Spinal cord (tissue), 10 donors: ENCODE data around the gene CSNK1A1. TPM values are rescaled to one million over a fixed set of nuclear protein-coding genes. Genes with fewer than 3 reads are reported as not detected.

Experiments used
- DNase-seq, 6 donors: peaks; one replicate each; pipeline versions ENCODE4 v3.0.0 to v3.0.0-alpha.2; 2013 to 2015; ENCODE audit warnings: low spot score in 6 of 6, low read depth in 4 of 6
- H3K27ac ChIP-seq: one replicate; pipeline ENCODE4 v1.5.1; 2013; ENCODE audit warnings: low read depth, low read length, control low read depth
- H3K27me3 ChIP-seq: one replicate; pipeline ENCODE4 v1.6.1; 2013; ENCODE audit warnings: low read length; ENCODE audit not compliant: control insufficient read depth, insufficient read depth
- H3K36me3 ChIP-seq: one replicate; pipeline ENCODE4 v1.6.1; 2013; ENCODE audit warnings: low read length; ENCODE audit not compliant: control insufficient read depth, insufficient read depth
- H3K4me1 ChIP-seq: one replicate; pipeline ENCODE4 v1.6.1; 2013; ENCODE audit warnings: low read length; ENCODE audit not compliant: control insufficient read depth, insufficient read depth
- H3K4me3 ChIP-seq: one replicate; pipeline ENCODE4 v1.5.1; 2013; ENCODE audit warnings: low read depth, low read length, control low read depth
- H3K9me3 ChIP-seq: one replicate; pipeline ENCODE4 v1.6.1; 2013; ENCODE audit warnings: low read length; ENCODE audit not compliant: control insufficient read depth, insufficient read depth
- WGBS: methylation state at CpG from one replicate; pipeline ENCODE4 v1.1.5; 2013; ENCODE audit warnings: missing lambda C conversion rate; ENCODE audit not compliant: insufficient coverage; 5-methylcytosine and 5-hydroxymethylcytosine counted together
- polyA plus RNA-seq, 2 donors: library from polyadenylated mRNA; unstranded; fragments of 120-200 nt; gene quantifications; one replicate each; pipeline ENCODE4 v1.2.1, GENCODE V29; 2013; ENCODE audit not compliant: insufficient read length in 2 of 2
- total RNA-seq, 2 donors: library from RNA; depleted of rRNA in 1 of 2; stranded (reverse); fragments of 120-200 nt in 1 of 2; fragments of >200 nt in 1 of 2; gene quantifications; one replicate each; pipeline versions ENCODE4 v1.2.3 to v1.2.4, GENCODE V29; 2013 to 2014
- donor health status: healthy.

Gene CSNK1A1
- total and polyA plus RNA-seq, 4 donors, result 145 to 310 (median 226) TPM

DNA sequence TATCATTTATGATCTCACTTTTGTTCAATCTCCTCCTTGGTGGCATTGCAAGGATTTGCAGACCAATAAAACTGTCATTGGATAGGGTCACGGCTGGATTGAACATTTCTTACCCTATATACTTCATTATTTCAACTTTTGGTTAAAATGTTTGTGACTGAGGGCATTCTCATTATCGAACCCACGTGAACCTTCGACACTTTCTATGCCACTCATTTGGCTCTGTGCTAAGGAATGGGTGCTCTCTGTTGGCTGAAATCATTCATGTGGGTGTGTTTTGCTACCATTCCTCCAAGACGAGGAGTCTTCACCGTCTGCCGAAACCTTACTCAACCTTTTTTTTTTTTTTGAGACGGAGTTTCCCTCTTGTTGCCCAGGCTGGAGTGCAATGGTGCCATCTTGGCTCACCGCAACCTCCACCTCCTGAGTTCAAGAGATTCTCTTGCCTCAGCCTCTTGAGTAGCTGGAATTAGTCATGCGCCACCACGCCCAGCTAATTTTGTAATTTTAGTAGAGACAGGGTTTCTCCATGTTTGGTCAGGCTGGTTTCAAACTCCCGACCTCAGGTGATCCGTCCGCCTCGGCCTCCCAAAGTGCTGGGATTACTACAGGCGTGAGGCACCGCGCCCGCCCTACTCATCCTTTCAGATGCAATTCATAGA lies 62.5 kb downstream of the CSNK1A1 start:
- Histone ChIP-seq H3K4me3 (no peak overlapping the region), H3K36me3 (no peaks in the 10 kb centered on the region), H3K27ac (no peak overlapping the region), H3K9me3 (no peaks in the 10 kb centered on the region), H3K4me1 (peaks cover 2% of the 10 kb centered on the region), H3K27me3 (no peaks in the 10 kb centered on the region)
- DNase-seq, result no peak
- WGBS, result 88% methylated on average over 11 of the region's 19 CpGs

DNA sequence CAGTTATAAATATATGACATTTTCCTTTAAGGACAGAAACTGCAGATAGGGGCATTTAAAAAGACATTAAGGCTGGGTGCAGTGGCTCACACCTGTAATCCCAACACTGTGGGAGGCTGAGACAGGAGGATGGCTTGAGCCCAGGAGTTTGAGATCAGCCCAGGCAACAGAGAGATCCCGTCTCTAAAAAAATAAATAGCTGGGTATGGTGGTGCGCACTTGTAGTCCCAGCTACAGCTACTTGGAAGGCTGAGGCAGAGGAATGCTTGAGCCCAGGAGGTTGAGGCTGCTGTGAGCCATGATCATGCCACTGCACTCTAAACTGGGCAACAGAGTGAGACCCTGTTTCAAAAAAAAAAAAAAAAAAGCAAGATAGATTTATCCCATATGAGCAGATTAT lies 63.6 kb downstream of the CSNK1A1 start:
- DNase-seq, result no peak
- H3K27ac ChIP-seq, result no peak overlapping the region
- H3K9me3 ChIP-seq, result no peaks in the 10 kb centered on the region
- H3K4me1 ChIP-seq, result peaks cover 2% of the 10 kb centered on the region
- H3K4me3 ChIP-seq, result no peak overlapping the region
- 62% methylated on average over 2 of the region's 2 CpGs for WGBS
- no peaks in the 10 kb centered on the region for H3K36me3 ChIP-seq
- H3K27me3 ChIP-seq, result no peaks in the 10 kb centered on the region

DNA sequence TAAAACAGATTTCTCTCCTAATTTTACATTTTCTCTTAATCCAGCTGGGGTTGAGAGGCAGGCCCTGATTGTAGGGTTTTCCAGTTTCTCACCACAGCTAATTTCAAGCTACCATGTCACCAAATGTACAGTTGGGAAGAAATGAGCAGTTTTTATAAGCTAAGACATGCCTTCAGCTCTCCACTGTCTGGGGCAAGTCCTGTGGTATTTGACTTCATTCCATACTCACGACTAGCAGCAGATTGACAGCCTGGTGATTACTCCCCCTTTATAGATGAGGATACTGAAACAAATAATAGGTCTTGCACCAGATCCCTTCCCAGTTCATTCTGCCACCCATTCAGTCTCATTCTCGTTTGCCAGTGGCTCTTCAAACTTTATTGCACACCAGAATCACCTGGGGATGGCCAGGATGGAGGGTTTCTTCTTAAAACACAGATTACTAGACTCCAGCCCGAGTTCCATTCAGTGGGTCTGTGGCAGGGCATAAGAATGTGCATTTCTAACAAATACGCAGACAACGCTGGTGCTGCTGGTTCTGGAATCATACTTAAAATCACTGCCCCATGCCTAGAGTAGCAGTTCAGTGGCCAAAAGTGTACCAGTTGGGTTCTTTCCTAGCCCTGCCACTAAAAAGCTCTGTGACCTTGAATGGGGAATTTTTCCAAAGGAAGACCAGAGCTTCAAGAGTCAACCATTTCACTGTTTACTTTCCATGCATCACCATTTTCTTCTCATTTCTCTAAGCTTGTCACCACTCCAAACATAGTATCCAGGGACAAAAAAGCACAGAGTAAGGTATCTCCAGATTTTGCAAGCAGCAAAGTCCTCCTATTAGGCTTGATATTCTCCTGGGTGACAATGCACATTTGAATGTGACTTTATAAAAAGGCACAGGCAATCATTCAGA lies 64.3 kb downstream of the CSNK1A1 start:
- no peaks in the 10 kb centered on the region for H3K36me3 ChIP-seq
- no peak overlapping the region for H3K4me3 ChIP-seq
- no peaks in the 10 kb centered on the region for H3K27me3 ChIP-seq
- H3K9me3 ChIP-seq, result no peaks in the 10 kb centered on the region
- 75% methylated on average over 2 of the region's 5 CpGs for WGBS
- no peak for DNase-seq
- H3K27ac ChIP-seq, result peak overlapping the region; percentile 38
- H3K4me1 ChIP-seq, result peaks cover 2% of the 10 kb centered on the region

DNA sequence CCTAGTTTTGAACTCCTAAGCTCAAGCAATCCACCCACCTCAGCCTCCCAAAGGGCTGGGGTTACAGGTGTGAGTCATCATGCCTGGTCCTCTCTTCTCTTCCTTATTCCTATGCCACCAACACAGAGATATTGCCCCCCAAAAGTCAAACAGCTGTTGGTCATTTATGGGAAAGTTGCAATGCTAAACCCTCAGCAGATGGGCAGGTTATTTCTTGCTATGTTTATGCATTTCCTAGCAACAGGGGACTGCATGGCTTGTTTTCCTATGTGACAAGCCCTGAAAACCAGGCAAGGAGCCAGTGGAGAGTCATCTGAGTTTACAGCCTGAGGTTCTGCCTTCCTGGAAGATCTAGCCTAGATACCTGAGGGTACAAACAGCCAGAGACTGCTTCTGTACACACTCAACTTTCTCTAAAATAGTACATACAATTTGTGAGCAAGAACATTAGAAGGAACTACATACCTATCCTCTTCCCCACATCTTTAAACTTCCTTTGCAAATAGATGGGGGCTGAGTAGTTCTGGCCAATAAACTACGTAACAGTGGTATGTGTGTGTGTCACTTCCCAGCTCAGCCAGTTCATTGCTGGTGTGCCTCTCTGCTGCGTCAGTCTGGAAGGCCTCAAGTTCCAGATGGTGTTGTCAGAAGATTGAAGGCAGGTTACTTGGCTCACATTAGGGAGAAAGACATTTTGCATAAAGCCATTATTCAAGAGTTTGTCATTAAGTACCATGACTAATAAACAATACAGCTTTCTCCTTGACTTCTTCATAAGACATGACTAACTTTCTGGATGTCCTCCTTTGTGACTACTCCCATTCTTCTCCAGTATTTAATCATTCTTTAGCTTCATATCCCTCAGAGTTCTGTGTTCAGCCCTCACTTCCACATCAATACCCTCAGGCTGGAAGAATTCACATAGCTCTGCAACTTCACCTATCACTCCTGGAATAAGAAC lies 65.3 kb downstream of the CSNK1A1 start:
- peak in 3 of 6 donors; percentile 12 to 78 (median 28) for DNase-seq
- Histone ChIP-seq H3K4me3 (no peak overlapping the region), H3K27me3 (no peaks in the 10 kb centered on the region), H3K4me1 (peaks cover 2% of the 10 kb centered on the region), H3K36me3 (no peaks in the 10 kb centered on the region), H3K9me3 (no peaks in the 10 kb centered on the region), H3K27ac (peak overlapping the region; percentile 38)
- WGBS, result 100% methylated on average over 1 of the region's 2 CpGs

DNA sequence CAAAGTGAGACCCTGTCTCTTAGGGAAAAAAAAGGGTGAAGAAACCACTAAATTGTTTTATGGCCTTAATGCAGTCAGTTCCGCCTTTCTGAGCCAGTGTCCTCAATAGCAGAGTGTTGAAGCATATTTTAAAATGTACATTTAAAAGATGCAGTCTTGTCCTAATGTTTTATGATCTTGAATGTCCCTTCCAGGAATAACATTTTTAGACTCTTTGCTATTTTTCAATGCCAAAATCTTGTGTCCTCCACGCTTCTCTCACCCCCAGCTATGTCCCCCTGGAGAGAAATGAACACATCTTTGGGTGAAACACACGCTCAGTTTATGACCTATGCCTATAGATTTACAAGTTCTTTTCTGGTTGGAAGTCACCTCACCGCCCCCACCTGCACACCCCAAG lies 69.8 kb downstream of the CSNK1A1 start:
- no peak overlapping the region for H3K4me3 ChIP-seq
- no peaks in the 10 kb centered on the region for H3K36me3 ChIP-seq
- no peak overlapping the region for H3K27ac ChIP-seq
- 78% methylated on average over 2 of the region's 4 CpGs for WGBS
- H3K9me3 ChIP-seq, result no peaks in the 10 kb centered on the region
- H3K27me3 ChIP-seq, result no peaks in the 10 kb centered on the region
- peaks cover 2% of the 10 kb centered on the region for H3K4me1 ChIP-seq
- peak in 1 of 6 donors; percentile 22 for DNase-seq

DNA sequence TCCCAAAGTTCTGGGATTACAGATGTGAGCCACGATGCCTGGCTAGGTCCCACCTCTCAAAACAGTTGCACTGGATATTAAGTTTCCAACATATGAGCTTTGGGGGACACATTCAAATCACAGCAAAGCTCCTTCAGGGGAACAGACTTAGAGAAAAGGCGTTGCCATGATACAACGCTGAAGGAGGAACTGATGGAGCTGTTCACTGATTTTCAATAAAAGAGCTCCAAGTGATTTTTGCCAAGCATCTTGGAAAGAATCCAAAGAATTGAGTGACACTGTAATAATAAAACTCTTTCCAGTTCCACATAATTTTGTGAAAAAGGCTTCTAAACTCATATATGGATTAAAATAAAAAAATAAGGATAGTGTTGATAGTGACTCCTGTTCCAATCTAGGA lies 72.5 kb downstream of the CSNK1A1 start:
- 39% methylated on average over 3 of the region's 3 CpGs for WGBS
- H3K27ac ChIP-seq, result no peak overlapping the region

DNA sequence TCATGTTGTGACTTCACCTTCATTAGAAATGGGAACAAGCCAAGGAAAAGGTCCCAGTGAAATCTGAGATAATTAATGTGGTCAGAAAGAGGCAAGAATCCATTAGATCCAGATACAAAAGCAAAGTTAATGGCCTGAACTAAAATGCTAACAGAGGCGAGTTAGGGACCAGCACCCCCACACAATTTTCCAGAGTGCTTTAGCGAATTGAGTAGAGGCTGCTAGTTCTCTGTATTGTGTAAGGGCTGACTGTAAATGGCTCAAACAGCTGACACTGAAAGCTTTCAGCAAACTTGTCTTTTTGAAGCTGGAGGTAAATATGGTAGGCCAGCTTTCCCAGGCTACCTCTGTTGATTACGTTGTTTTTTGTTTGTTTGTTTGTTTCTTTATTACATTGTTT lies 75.5 kb downstream of the CSNK1A1 start:
- H3K4me1 ChIP-seq, result peaks cover 13% of the 10 kb centered on the region
- peak in 1 of 6 donors; percentile 44 for DNase-seq
- no peak overlapping the region for H3K4me3 ChIP-seq
- no peaks in the 10 kb centered on the region for H3K27me3 ChIP-seq
- H3K36me3 ChIP-seq, result no peaks in the 10 kb centered on the region
- WGBS, result no CpG with 5 or more reads among the region's 3 CpGs
- no peak overlapping the region for H3K27ac ChIP-seq
- H3K9me3 ChIP-seq, result no peaks in the 10 kb centered on the region

More for the DNA sequence above, 72.5 kb downstream of the CSNK1A1 start:
- H3K27me3 ChIP-seq, result no peaks in the 10 kb centered on the region
- H3K4me1 ChIP-seq, result peaks cover 4% of the 10 kb centered on the region
- H3K36me3 ChIP-seq, result no peaks in the 10 kb centered on the region
- no peaks in the 10 kb centered on the region for H3K9me3 ChIP-seq
- H3K4me3 ChIP-seq, result no peak overlapping the region
- DNase-seq, result peak in 2 of 6 donors; percentile 75 to 81

DNA sequence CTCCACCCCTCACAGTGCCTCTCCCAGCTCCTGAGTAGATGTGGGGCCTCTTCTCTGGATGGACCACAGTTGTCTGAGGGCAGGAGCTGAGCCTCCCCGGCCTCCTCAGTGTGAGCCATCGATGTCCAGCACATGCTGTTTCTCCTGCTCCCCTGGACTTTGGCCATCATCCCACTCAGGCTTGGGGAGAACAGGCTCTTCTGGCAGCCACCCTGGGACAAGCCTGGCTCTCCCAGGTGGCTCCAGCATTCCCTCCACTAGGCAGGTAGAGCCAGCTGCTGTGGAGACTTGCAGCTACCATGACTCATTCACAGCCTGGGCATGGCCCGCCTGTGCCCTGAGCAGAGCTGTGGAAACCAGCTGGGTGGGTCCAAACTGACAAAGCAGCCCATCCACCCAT lies 77.0 kb downstream of the CSNK1A1 start:
- WGBS, result 87% methylated on average over 3 of the region's 3 CpGs
- H3K27ac ChIP-seq, result no peak overlapping the region

DNA sequence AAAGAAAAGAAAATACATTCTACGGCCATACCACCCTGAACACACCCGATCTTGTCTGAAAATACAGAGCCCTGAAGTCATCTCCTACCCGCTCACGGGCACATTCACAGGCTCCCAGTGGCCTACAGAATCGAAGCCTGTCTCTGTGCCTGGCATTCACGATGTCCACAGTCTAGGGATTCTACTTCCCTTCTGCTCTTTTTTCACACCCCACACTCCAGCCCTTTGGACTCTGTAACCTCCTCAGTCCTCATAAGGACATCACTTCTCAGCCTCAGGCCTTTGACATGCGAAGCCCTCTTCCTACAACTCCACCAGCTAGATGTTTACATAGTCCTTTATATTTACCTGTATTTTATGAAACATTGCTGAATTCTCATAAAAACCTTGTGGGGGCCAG lies 77.8 kb downstream of the CSNK1A1 start:
- H3K27me3 ChIP-seq, result no peaks in the 10 kb centered on the region
- no peaks in the 10 kb centered on the region for H3K36me3 ChIP-seq
- peaks cover 13% of the 10 kb centered on the region for H3K4me1 ChIP-seq
- no peaks in the 10 kb centered on the region for H3K9me3 ChIP-seq
- no peak overlapping the region for H3K4me3 ChIP-seq
- 86% methylated on average over 6 of the region's 7 CpGs for WGBS
- DNase-seq, result no peak
- H3K27ac ChIP-seq, result no peak overlapping the region

More for the DNA sequence above, 77.0 kb downstream of the CSNK1A1 start:
- no peaks in the 10 kb centered on the region for H3K9me3 ChIP-seq
- H3K36me3 ChIP-seq, result no peaks in the 10 kb centered on the region
- DNase-seq, result no peak
- peaks cover 13% of the 10 kb centered on the region for H3K4me1 ChIP-seq
- no peak overlapping the region for H3K4me3 ChIP-seq
- no peaks in the 10 kb centered on the region for H3K27me3 ChIP-seq
